ENCODE data around the gene CTNND1.

The CTNND1 gene

GRCh38 chr11:57741132-57742086, 20.2 kb upstream of the CTNND1 start, which contains the start of gene SELENOH:
SELENOH (plus strand) TSS chr11:57741491; CDS start chr11:57741596, 105 bp downstream.
- TF ChIP-seq SIN3A (IDR thresholded peaks at IDR 0.05; ENCODE audit: borderline replicate concordance, insufficient read depth, low read length) (peak; percentile 61; the same call in 1 of the 2 replicates), FOXP2 (optimal IDR thresholded peaks at IDR 0.05; ENCODE audit: borderline replicate concordance, extremely low read depth, extremely low read length, insufficient read depth) (peak; percentile 99), TAF1 (IDR thresholded peaks at IDR 0.05; ENCODE audit: borderline replicate concordance, insufficient read depth, low read length) (peak; percentile 92; the same call in 1 of the 2 replicates), POLR2AphosphoS5 (IDR thresholded peaks at IDR 0.05; ENCODE audit: low read depth, low read length) (peak; percentile 98)
- TF ChIP-seq, protein P1, sequence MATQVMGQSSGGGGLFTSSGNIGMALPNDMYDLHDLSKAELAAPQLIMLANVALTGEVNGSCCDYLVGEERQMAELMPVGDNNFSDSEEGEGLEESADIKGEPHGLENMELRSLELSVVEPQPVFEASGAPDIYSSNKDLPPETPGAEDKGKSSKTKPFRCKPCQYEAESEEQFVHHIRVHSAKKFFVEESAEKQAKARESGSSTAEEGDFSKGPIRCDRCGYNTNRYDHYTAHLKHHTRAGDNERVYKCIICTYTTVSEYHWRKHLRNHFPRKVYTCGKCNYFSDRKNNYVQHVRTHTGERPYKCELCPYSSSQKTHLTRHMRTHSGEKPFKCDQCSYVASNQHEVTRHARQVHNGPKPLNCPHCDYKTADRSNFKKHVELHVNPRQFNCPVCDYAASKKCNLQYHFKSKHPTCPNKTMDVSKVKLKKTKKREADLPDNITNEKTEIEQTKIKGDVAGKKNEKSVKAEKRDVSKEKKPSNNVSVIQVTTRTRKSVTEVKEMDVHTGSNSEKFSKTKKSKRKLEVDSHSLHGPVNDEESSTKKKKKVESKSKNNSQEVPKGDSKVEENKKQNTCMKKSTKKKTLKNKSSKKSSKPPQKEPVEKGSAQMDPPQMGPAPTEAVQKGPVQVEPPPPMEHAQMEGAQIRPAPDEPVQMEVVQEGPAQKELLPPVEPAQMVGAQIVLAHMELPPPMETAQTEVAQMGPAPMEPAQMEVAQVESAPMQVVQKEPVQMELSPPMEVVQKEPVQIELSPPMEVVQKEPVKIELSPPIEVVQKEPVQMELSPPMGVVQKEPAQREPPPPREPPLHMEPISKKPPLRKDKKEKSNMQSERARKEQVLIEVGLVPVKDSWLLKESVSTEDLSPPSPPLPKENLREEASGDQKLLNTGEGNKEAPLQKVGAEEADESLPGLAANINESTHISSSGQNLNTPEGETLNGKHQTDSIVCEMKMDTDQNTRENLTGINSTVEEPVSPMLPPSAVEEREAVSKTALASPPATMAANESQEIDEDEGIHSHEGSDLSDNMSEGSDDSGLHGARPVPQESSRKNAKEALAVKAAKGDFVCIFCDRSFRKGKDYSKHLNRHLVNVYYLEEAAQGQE (IDR thresholded peaks at IDR 0.05; ENCODE audit: insufficient read depth in 1 of 2, low read depth in 2 of 2, low read length in 2 of 2), result 0 out of 4 replicates have a peak, but pooled peaks of 1 of the 2 experiments have one; percentile 34

- TF ChIP-seq SIN3A (IDR thresholded peaks at IDR 0.05; ENCODE audit: borderline replicate concordance, insufficient read depth, low read length), result no peak
- TF ChIP-seq, protein P1 (IDR thresholded peaks at IDR 0.05; ENCODE audit: insufficient read depth in 1 of 2, low read depth in 2 of 2, low read length in 2 of 2), result peak in 1 of 2 experiments; percentile 38; a peak in 1 of 4 replicates
These were observed 19.5 kb upstream of the CTNND1 start for GRCh38 chr11:57742087-57742452.

- TF ChIP-seq TAF1 (IDR thresholded peaks at IDR 0.05; ENCODE audit: borderline replicate concordance, insufficient read depth, low read length) (no peak), FOXP2 (optimal IDR thresholded peaks at IDR 0.05; ENCODE audit: borderline replicate concordance, extremely low read depth, extremely low read length, insufficient read depth) (no peak), POLR2AphosphoS5 (IDR thresholded peaks at IDR 0.05; ENCODE audit: low read depth, low read length) (no peak; the same call in 1 of the 2 replicates), SIN3A (IDR thresholded peaks at IDR 0.05; ENCODE audit: borderline replicate concordance, insufficient read depth, low read length) (no peak)
- TF ChIP-seq, protein P1 (IDR thresholded peaks at IDR 0.05; ENCODE audit: insufficient read depth in 1 of 2, low read depth in 2 of 2, low read length in 2 of 2), result no peak
These were observed 17.2 kb upstream of the CTNND1 start for GRCh38 chr11:57744357-57744756.

- no peak for TF ChIP-seq FOXP2 (optimal IDR thresholded peaks at IDR 0.05; ENCODE audit: borderline replicate concordance, extremely low read depth, extremely low read length, insufficient read depth)
- 0 out of 2 replicates have a peak, but pooled peaks have one; percentile 10 for TF ChIP-seq POLR2AphosphoS5 (IDR thresholded peaks at IDR 0.05; ENCODE audit: low read depth, low read length)
These were observed 16.4 kb upstream of the CTNND1 start for GRCh38 chr11:57745206-57745605.

DNA sequence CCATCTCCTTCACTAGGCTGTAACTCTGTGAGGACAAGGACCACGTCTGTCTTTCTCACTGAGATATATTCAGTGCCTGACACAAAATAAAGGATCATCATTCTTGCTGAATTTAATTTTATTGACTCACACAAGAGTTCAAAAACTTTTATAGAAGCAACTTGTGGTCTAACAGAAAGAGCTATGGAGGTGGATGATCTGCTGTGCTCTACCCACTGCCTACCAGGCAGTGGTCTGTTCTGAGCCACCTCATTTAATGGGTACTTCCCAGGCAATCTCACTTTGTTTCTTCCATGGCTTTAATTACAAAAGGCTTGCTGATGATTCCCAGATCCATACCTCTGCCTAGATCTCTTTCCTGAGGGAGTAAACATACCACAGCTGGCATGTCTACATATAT, 14.7 kb upstream of the CTNND1 start:
- TF ChIP-seq, protein P1 (IDR thresholded peaks at IDR 0.05; ENCODE audit: insufficient read depth in 1 of 2, low read depth in 2 of 2, low read length in 2 of 2), result no peak
- TF ChIP-seq POLR2AphosphoS5 (IDR thresholded peaks at IDR 0.05; ENCODE audit: low read depth, low read length) (no peak), TAF1 (IDR thresholded peaks at IDR 0.05; ENCODE audit: borderline replicate concordance, insufficient read depth, low read length) (no peak), FOXP2 (optimal IDR thresholded peaks at IDR 0.05; ENCODE audit: borderline replicate concordance, extremely low read depth, extremely low read length, insufficient read depth) (no peak), SIN3A (IDR thresholded peaks at IDR 0.05; ENCODE audit: borderline replicate concordance, insufficient read depth, low read length) (no peak)

All from PFSK-1 (cell line).